SK-N-SH treated with all-trans-retinoic acid at 6 μM for 48 hours (cell line): ENCODE measurements around the gene OR7E24.

Experiments
- ARNTL ChIP-seq: fragments of 450-650 bp; formaldehyde crosslinking; IDR thresholded peaks from 2 replicates; pipeline ENCODE4 v1.5.0; 2020; ENCODE audit warnings: low read depth, mild to moderate bottlenecking, moderate library complexity, borderline replicate concordance
- ZC3H10 ChIP-seq: fragments of 250-450 bp; sonication (Bioruptor Pico); IDR thresholded peaks from 2 replicates; pipeline ENCODE4 v1.5.1; 2021; ENCODE audit warnings: mild to moderate bottlenecking, moderate library complexity
- ZFP3 ChIP-seq: fragments of 250-450 bp; sonication (Bioruptor Pico); IDR thresholded peaks from 2 replicates; pipeline ENCODE4 v1.5.0; 2020; ENCODE audit warnings: mild to moderate bottlenecking, moderate library complexity
- ZNF565 ChIP-seq: fragments of 450-650 bp; formaldehyde crosslinking; conservative IDR thresholded peaks from 2 replicates; pipeline ENCODE4 v1.5.0; 2020; ENCODE audit warnings: low read depth, mild to moderate bottlenecking, moderate library complexity
- TF ChIP-seq, protein P1 (sequence below): fragments of 250-450 bp; sonication (Bioruptor Pico); IDR thresholded peaks from 2 replicates; pipeline ENCODE4 v1.5.1; 2020; ENCODE audit warnings: low read depth, mild to moderate bottlenecking, moderate library complexity
- TF ChIP-seq, protein P2 (sequence below): fragments of 250-450 bp; sonication (Bioruptor Pico); IDR thresholded peaks from 2 replicates; pipeline ENCODE4 v1.8.0; 2020; ENCODE audit warnings: mild to moderate bottlenecking, moderate library complexity, borderline replicate concordance

DNA sequence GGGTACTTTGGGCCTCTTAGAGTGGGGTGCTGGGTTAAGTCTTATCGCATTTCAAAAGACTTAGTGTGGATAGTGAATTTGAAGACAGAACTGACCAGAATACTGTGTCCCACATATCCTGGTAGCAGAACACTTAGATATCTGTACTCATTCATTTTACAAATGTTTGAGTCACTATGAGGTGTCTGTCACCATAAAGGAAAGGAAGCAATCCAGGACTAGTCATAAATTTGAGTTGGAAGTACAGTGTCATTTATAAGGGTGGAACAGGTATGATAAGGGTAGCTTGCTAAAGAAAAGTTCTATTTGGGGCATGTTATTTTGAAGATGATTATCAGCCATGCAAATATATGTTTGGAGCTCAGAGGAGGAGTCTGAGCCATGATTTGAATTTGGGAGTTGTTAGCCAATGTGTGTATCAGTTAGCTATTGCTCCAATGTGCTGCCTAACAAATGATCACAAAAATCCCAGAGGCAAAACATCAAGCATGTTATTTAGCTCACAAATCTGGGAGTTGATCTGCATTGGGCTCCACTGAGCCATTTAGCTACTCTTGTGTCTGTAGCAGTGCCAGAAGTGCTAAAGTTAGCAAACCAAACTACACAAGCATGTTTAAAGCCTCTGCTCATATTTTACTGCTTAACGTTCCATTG is 38.6 kb downstream of the OR7E24 start:
- TF ChIP-seq ZNF565 (CRISPR knock-in tag) (no peak), ZC3H10 (CRISPR knock-in tag) (no peak), ARNTL (CRISPR knock-in tag) (no peak), ZFP3 (CRISPR knock-in tag) (no peak)
- TF ChIP-seq, protein P1, sequence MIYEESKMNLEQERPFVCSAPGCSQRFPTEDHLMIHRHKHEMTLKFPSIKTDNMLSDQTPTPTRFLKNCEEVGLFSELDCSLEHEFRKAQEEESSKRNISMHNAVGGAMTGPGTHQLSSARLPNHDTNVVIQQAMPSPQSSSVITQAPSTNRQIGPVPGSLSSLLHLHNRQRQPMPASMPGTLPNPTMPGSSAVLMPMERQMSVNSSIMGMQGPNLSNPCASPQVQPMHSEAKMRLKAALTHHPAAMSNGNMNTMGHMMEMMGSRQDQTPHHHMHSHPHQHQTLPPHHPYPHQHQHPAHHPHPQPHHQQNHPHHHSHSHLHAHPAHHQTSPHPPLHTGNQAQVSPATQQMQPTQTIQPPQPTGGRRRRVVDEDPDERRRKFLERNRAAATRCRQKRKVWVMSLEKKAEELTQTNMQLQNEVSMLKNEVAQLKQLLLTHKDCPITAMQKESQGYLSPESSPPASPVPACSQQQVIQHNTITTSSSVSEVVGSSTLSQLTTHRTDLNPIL (CRISPR knock-in tag) = no peak
- TF ChIP-seq, protein P2, sequence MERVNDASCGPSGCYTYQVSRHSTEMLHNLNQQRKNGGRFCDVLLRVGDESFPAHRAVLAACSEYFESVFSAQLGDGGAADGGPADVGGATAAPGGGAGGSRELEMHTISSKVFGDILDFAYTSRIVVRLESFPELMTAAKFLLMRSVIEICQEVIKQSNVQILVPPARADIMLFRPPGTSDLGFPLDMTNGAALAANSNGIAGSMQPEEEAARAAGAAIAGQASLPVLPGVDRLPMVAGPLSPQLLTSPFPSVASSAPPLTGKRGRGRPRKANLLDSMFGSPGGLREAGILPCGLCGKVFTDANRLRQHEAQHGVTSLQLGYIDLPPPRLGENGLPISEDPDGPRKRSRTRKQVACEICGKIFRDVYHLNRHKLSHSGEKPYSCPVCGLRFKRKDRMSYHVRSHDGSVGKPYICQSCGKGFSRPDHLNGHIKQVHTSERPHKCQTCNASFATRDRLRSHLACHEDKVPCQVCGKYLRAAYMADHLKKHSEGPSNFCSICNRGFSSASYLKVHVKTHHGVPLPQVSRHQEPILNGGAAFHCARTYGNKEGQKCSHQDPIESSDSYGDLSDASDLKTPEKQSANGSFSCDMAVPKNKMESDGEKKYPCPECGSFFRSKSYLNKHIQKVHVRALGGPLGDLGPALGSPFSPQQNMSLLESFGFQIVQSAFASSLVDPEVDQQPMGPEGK = no peak
